Ovary (tissue), 3 donors: ENCODE results near the gene RHO.

ENCODE experiments used
- CTCF ChIP-seq, 3 donors: fragments of 450-650 bp in 2 of 3; fragments of 200-600 bp in 1 of 3; IDR thresholded peaks; one replicate each; pipeline versions ENCODE4 v1.5.1 to v1.8.0; 2016 to 2022; ENCODE audit warnings: antibody characterized with exemption in 3 of 3, mild to moderate bottlenecking in 1 of 3
- EP300 ChIP-seq: sonication (generic); formaldehyde crosslinking; IDR thresholded peaks from one replicate; pipeline ENCODE4 v1.6.1; 2017; ENCODE audit warnings: antibody characterized with exemption
- POLR2A ChIP-seq: fragments of 450-650 bp; IDR thresholded peaks from one replicate; pipeline ENCODE4 v1.6.1; 2017; ENCODE audit warnings: antibody characterized with exemption, mild to moderate bottlenecking, moderate library complexity
- donor health status: DM: no; HTN: no; CAD: no.

GRCh38 chr3:129500334-129500658, 28.1 kb upstream of the RHO start:
- TF ChIP-seq POLR2A = no peak
- TF ChIP-seq CTCF (IDR thresholded peaks at IDR 0.05) = no peak
- TF ChIP-seq EP300 = no peak
